OCI-LY1 (cell line): ENCODE data around the gene TJP3.

Source experiments
- CTCF ChIP-seq: fragments of 200-600 bp; sonication (generic), shearing (Covaris generic); IDR thresholded peaks from 2 replicates; pipeline ENCODE4 v1.5.1; 2017; ENCODE audit warnings: mild to moderate bottlenecking, antibody characterized with exemption, low read length, moderate library complexity, mixed read lengths
- EZH2 ChIP-seq: fragments of 200-600 bp; sonication (generic), shearing (Covaris generic); IDR thresholded peaks from 2 replicates; pipeline ENCODE4 v1.8.0; 2017; ENCODE audit warnings: borderline replicate concordance, mixed run types, mild to moderate bottlenecking, antibody characterized with exemption, low read length, moderate library complexity, mixed read lengths

GRCh38 chr19:3698974-3699740 is 9.0 kb upstream of the TJP3 start:
- TF ChIP-seq CTCF (no peak), EZH2 (no peak)
